ENCODE data around the gene SMIM31.

SMIM31 gene

GRCh38 chr4:164790249-164790648 lies 36.3 kb downstream of the SMIM31 start:
- no peaks in the 10 kb centered on the region for H3K27me3 ChIP-seq (ENCODE audit: insufficient read depth, low read length)
- H3K4me3 ChIP-seq (ENCODE audit: low read length) = no peak overlapping the region
- H3K9ac ChIP-seq (ENCODE audit: low read depth, low read length) = no peak overlapping the region
- no peaks in the 10 kb centered on the region; the same call in 1 of the 2 replicates for H3K4me1 ChIP-seq (ENCODE audit: insufficient read depth, low read length)
- no peak overlapping the region for H3K27ac ChIP-seq (ENCODE audit: low read length)
- 0 out of 2 replicates have a peak, but pooled peaks cover 4% of the 10 kb centered on the region for H3K9me3 ChIP-seq (ENCODE audit: insufficient read depth, low read depth, low read length)
- H3K36me3 ChIP-seq (ENCODE audit: insufficient read depth, low read depth, low read length) = no peaks in the 10 kb centered on the region

- Histone ChIP-seq H3K36me3 (ENCODE audit: insufficient read depth, low read depth, low read length) (no peaks in the 10 kb centered on the region), H3K9me3 (ENCODE audit: insufficient read depth, low read depth, low read length) (no peaks in the 10 kb centered on the region), H3K4me3 (ENCODE audit: low read length) (peak overlapping the region; percentile 5; the same call in 1 of the 2 replicates), H3K27ac (ENCODE audit: low read length) (peak overlapping the region; percentile 44), H3K27me3 (ENCODE audit: insufficient read depth, low read length) (no peaks in the 10 kb centered on the region), H3K9ac (ENCODE audit: low read depth, low read length) (peak overlapping the region; percentile 11; the same call in 1 of the 2 replicates), H3K4me1 (ENCODE audit: insufficient read depth, low read length) (peaks cover 28% of the 10 kb centered on the region; the same call in 1 of the 2 replicates)
These were observed 45.5 kb downstream of the SMIM31 start for GRCh38 chr4:164799410-164799809.

- H3K36me3 ChIP-seq (ENCODE audit: insufficient read depth, low read depth, low read length) = no peaks in the 10 kb centered on the region
- H3K9me3 ChIP-seq (ENCODE audit: insufficient read depth, low read depth, low read length) = no peaks in the 10 kb centered on the region
- peak overlapping the region; percentile 46 for H3K27ac ChIP-seq (ENCODE audit: low read length)
- H3K9ac ChIP-seq (ENCODE audit: low read depth, low read length) = 0 out of 2 replicates have a peak overlapping the region, but pooled peaks have one; percentile 11
- H3K4me3 ChIP-seq (ENCODE audit: low read length) = no peak overlapping the region
- H3K27me3 ChIP-seq (ENCODE audit: insufficient read depth, low read length) = no peaks in the 10 kb centered on the region
- peaks cover 27% of the 10 kb centered on the region; the same call in 1 of the 2 replicates for H3K4me1 ChIP-seq (ENCODE audit: insufficient read depth, low read length)
These were observed 46.9 kb downstream of the SMIM31 start for GRCh38 chr4:164800786-164801185.

GRCh38 chr4:164802301-164802901 lies 48.5 kb downstream of the SMIM31 start:
- Histone ChIP-seq H3K9ac (ENCODE audit: low read depth, low read length) (no peak overlapping the region), H3K36me3 (ENCODE audit: insufficient read depth, low read depth, low read length) (no peaks in the 10 kb centered on the region), H3K27me3 (ENCODE audit: insufficient read depth, low read length) (no peaks in the 10 kb centered on the region), H3K4me1 (ENCODE audit: insufficient read depth, low read length) (peaks cover 27% of the 10 kb centered on the region), H3K9me3 (ENCODE audit: insufficient read depth, low read depth, low read length) (no peaks in the 10 kb centered on the region), H3K4me3 (ENCODE audit: low read length) (no peak overlapping the region), H3K27ac (ENCODE audit: low read length) (no peak overlapping the region)

- H3K9me3 ChIP-seq (ENCODE audit: insufficient read depth, low read depth, low read length) = no peaks in the 10 kb centered on the region
- H3K27ac ChIP-seq (ENCODE audit: low read length) = no peak overlapping the region
- no peak overlapping the region for H3K9ac ChIP-seq (ENCODE audit: low read depth, low read length)
- no peaks in the 10 kb centered on the region for H3K27me3 ChIP-seq (ENCODE audit: insufficient read depth, low read length)
- peaks cover 31% of the 10 kb centered on the region for H3K4me1 ChIP-seq (ENCODE audit: insufficient read depth, low read length)
- H3K4me3 ChIP-seq (ENCODE audit: low read length) = no peak overlapping the region
- H3K36me3 ChIP-seq (ENCODE audit: insufficient read depth, low read depth, low read length) = no peaks in the 10 kb centered on the region
These were observed 49.8 kb downstream of the SMIM31 start for GRCh38 chr4:164803702-164804101.

GRCh38 chr4:164807611-164808010 lies 53.7 kb downstream of the SMIM31 start:
- Histone ChIP-seq H3K4me3 (ENCODE audit: low read length) (no peak overlapping the region), H3K36me3 (ENCODE audit: insufficient read depth, low read depth, low read length) (no peaks in the 10 kb centered on the region), H3K27ac (ENCODE audit: low read length) (no peak overlapping the region), H3K9me3 (ENCODE audit: insufficient read depth, low read depth, low read length) (no peaks in the 10 kb centered on the region), H3K4me1 (ENCODE audit: insufficient read depth, low read length) (peaks cover 9% of the 10 kb centered on the region), H3K27me3 (ENCODE audit: insufficient read depth, low read length) (no peaks in the 10 kb centered on the region), H3K9ac (ENCODE audit: low read depth, low read length) (no peak overlapping the region)

GRCh38 chr4:164813554-164813953 lies 59.6 kb downstream of the SMIM31 start:
- H3K27ac ChIP-seq (ENCODE audit: low read length) = no peak overlapping the region
- H3K27me3 ChIP-seq (ENCODE audit: insufficient read depth, low read length) = no peaks in the 10 kb centered on the region
- peaks cover 14% of the 10 kb centered on the region for H3K4me1 ChIP-seq (ENCODE audit: insufficient read depth, low read length)
- no peak overlapping the region for H3K4me3 ChIP-seq (ENCODE audit: low read length)
- no peaks in the 10 kb centered on the region for H3K36me3 ChIP-seq (ENCODE audit: insufficient read depth, low read depth, low read length)
- no peaks in the 10 kb centered on the region for H3K9me3 ChIP-seq (ENCODE audit: insufficient read depth, low read depth, low read length)
- H3K9ac ChIP-seq (ENCODE audit: low read depth, low read length) = no peak overlapping the region

- no peak overlapping the region for H3K4me3 ChIP-seq (ENCODE audit: low read length)
- no peak overlapping the region for H3K27ac ChIP-seq (ENCODE audit: low read length)
- H3K4me1 ChIP-seq (ENCODE audit: insufficient read depth, low read length) = peaks cover 23% of the 10 kb centered on the region
- no peaks in the 10 kb centered on the region for H3K9me3 ChIP-seq (ENCODE audit: insufficient read depth, low read depth, low read length)
- no peak overlapping the region for H3K9ac ChIP-seq (ENCODE audit: low read depth, low read length)
- H3K27me3 ChIP-seq (ENCODE audit: insufficient read depth, low read length) = no peaks in the 10 kb centered on the region
- no peaks in the 10 kb centered on the region for H3K36me3 ChIP-seq (ENCODE audit: insufficient read depth, low read depth, low read length)
These were observed 61.8 kb downstream of the SMIM31 start for GRCh38 chr4:164815711-164816110.

- no peak overlapping the region for H3K9ac ChIP-seq (ENCODE audit: low read depth, low read length)
- no peaks in the 10 kb centered on the region for H3K27me3 ChIP-seq (ENCODE audit: insufficient read depth, low read length)
- H3K27ac ChIP-seq (ENCODE audit: low read length) = no peak overlapping the region
- no peaks in the 10 kb centered on the region for H3K36me3 ChIP-seq (ENCODE audit: insufficient read depth, low read depth, low read length)
- H3K9me3 ChIP-seq (ENCODE audit: insufficient read depth, low read depth, low read length) = no peaks in the 10 kb centered on the region
- H3K4me3 ChIP-seq (ENCODE audit: low read length) = no peak overlapping the region
- H3K4me1 ChIP-seq (ENCODE audit: insufficient read depth, low read length) = peaks cover 32% of the 10 kb centered on the region
These were observed 65.4 kb downstream of the SMIM31 start for GRCh38 chr4:164819366-164819765.

GRCh38 chr4:164821711-164822110 lies 67.8 kb downstream of the SMIM31 start:
- no peaks in the 10 kb centered on the region for H3K36me3 ChIP-seq (ENCODE audit: insufficient read depth, low read depth, low read length)
- no peaks in the 10 kb centered on the region for H3K27me3 ChIP-seq (ENCODE audit: insufficient read depth, low read length)
- H3K9ac ChIP-seq (ENCODE audit: low read depth, low read length) = no peak overlapping the region
- H3K4me1 ChIP-seq (ENCODE audit: insufficient read depth, low read length) = peaks cover 21% of the 10 kb centered on the region
- no peak overlapping the region for H3K4me3 ChIP-seq (ENCODE audit: low read length)
- H3K27ac ChIP-seq (ENCODE audit: low read length) = no peak overlapping the region
- H3K9me3 ChIP-seq (ENCODE audit: insufficient read depth, low read depth, low read length) = no peaks in the 10 kb centered on the region

GRCh38 chr4:164824581-164824980 lies 70.7 kb downstream of the SMIM31 start:
- Histone ChIP-seq H3K36me3 (ENCODE audit: insufficient read depth, low read depth, low read length) (no peaks in the 10 kb centered on the region), H3K9me3 (ENCODE audit: insufficient read depth, low read depth, low read length) (no peaks in the 10 kb centered on the region), H3K9ac (ENCODE audit: low read depth, low read length) (no peak overlapping the region), H3K27me3 (ENCODE audit: insufficient read depth, low read length) (no peaks in the 10 kb centered on the region), H3K4me1 (ENCODE audit: insufficient read depth, low read length) (peaks cover 28% of the 10 kb centered on the region), H3K4me3 (ENCODE audit: low read length) (no peak overlapping the region), H3K27ac (ENCODE audit: low read length) (no peak overlapping the region)

GRCh38 chr4:164828955-164829354 lies 75.0 kb downstream of the SMIM31 start:
- H3K9ac ChIP-seq (ENCODE audit: low read depth, low read length) = no peak overlapping the region
- no peaks in the 10 kb centered on the region for H3K9me3 ChIP-seq (ENCODE audit: insufficient read depth, low read depth, low read length)

More at GRCh38 chr4:164828955-164829354, 75.0 kb downstream of the SMIM31 start:
- Histone ChIP-seq H3K27ac (ENCODE audit: low read length) (no peak overlapping the region), H3K27me3 (ENCODE audit: insufficient read depth, low read length) (no peaks in the 10 kb centered on the region), H3K36me3 (ENCODE audit: insufficient read depth, low read depth, low read length) (no peaks in the 10 kb centered on the region), H3K4me3 (ENCODE audit: low read length) (no peak overlapping the region), H3K4me1 (ENCODE audit: insufficient read depth, low read length) (peaks cover 8% of the 10 kb centered on the region; the same call in 1 of the 2 replicates)

Measured in iPS-20b (cell line).